Stomach (tissue), 19 donors: ENCODE data around the gene FAM72C. TPM values are rescaled to one million over a fixed set of nuclear protein-coding genes. Genes with fewer than 3 reads are reported as not detected.
"Not testable (repeated sequence)": the region's sequence is repeated elsewhere in the genome, so short reads cannot be mapped to it uniquely, and the experiment has no call there.

Experiments used
- DNase-seq, 2 donors: peaks; one replicate each; pipeline versions ENCODE4 v3.0.0 to v3.0.0-alpha.2; 2013 to 2019
- H3K27ac ChIP-seq, 5 donors: fragments of 200-600 bp in 4 of 5; sonication (generic) in 4 of 5; one replicate each; pipeline ENCODE4 v1.5.1; 2013 to 2019; ENCODE audit warnings: mild to moderate bottlenecking in 1 of 5, moderate library complexity in 1 of 5
- H3K27me3 ChIP-seq, 3 donors: fragments of 200-600 bp; sonication (generic); one replicate each; pipeline ENCODE4 v1.5.1; 2017 to 2019; ENCODE audit warnings: mixed run types in 1 of 3
- H3K36me3 ChIP-seq, 4 donors: fragments of 200-600 bp; sonication (generic); 1 replicate in 3 of 4; 2 replicates in 1 of 4; pipeline ENCODE4 v1.5.1; 2016 to 2019
- H3K4me1 ChIP-seq, 4 donors: fragments of 200-600 bp; sonication (generic); one replicate each; pipeline ENCODE4 v1.5.1; 2016 to 2019
- H3K4me3 ChIP-seq, 4 donors: fragments of 200-600 bp; sonication (generic) in 3 of 4; one replicate each; pipeline ENCODE4 v1.5.1; 2016 to 2019; ENCODE audit warnings: mild to moderate bottlenecking in 1 of 4
- H3K9me3 ChIP-seq, 4 donors: fragments of 200-600 bp; sonication (generic); one replicate each; pipeline ENCODE4 v1.5.1; 2016 to 2019
- WGBS, 5 donors: extraction: QIAGEN DNeasy Blood & Tissue Kit in 3 of 5; methylation state at CpG; one replicate each; pipeline versions ENCODE4 v1.1.5 to v1.1.7; 2013 to 2018; 5-methylcytosine and 5-hydroxymethylcytosine counted together
- intact Hi-C: fragments of 100-400 bp; cut with DNase I; formaldehyde crosslinking; loops from one replicate; pipeline ENCODE4 v1.15.1; 2023; ENCODE audit warnings: low total_unique reads
- long read RNA-seq, 10 donors: transcript quantifications; one replicate each; lab custom pipeline, GENCODE V29; 2026
- polyA plus RNA-seq, 3 donors: library from polyadenylated mRNA; stranded (reverse); fragments of 200-250 nt; gene quantifications; one replicate each; pipeline ENCODE4 v1.2.3, GENCODE V29; 2013
- total RNA-seq, 5 donors: library from RNA; depleted of rRNA; stranded (reverse); fragments of >200 nt; gene quantifications; one replicate each; pipeline versions ENCODE4 v1.1.0 to v1.2.3, GENCODE V29; 2014 to 2016
- donor health status: healthy with polysubstance abuse.
- donor health status: Bipolar disorder and iron deficiency.
- donor health status: healthy.

FAM72C gene
- total RNA-seq (1 to 10 TPM in 2 of 5 donors, not detected in 3; 1.8 to 2.3 TPM), polyA plus RNA-seq (1 to 10 TPM in 1 of 3 donors, under 1 TPM in 1, not detected in 1; 0.19 to 1.0 TPM)
- long read RNA-seq, donor 1, partial matches to known transcripts = 0 of 1 reads
- long read RNA-seq, donor 1, other reads (novel, unspliced or antisense) = 0 of 1 reads
- long read RNA-seq, donor 2 = 0 reads
- long read RNA-seq, donor 3 = 0 reads
- long read RNA-seq, donor 4 = 0 reads
- long read RNA-seq, donor 5 = 0 reads
- long read RNA-seq, donor 6 = 0 reads
- long read RNA-seq, donor 7 = 0 reads
- long read RNA-seq, donor 8 = 0 reads
- long read RNA-seq, donor 9 = 0 reads
- long read RNA-seq, donor 10 = 0 reads

DNA sequence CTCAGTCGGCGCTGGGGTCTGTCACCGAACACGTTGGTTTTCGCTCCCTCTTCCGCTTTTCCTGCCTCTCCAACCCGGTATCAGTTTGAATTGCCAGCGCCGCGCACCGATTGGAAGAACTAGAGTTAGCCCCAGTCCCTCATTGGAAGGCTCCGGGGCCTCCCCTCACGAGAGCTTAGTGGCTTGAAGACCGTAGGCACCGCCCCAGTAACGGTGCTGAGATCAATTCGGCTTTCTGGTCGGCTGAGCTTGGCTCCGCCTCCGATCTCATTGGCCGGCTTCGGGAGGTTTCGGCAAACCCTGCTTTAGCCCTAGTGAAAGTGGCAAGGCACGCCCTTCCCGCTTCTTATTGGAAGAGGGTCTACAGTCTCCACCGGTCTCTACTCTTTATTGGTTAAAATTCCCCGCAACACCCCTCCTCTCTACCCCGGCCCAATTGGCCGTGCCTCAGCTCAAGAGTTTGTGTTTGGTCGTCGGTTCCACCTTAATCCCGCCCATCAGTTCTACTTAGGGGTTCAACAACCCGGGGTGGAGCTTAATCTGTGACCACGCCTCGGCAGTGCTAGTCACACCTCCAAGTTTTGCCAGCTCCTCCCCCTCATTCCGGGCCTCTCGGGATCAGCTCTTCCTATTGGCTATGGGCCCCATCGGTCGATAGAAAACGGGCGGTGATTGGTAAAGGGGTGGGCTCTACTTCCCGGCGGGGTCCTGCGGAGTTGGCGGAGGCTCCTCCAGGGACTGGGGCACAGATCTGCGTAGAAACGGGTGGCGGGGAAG is at the start of gene FAM72C:
Gene FAM72C, minus strand, starts transcription at position 63 of the 777 bp plus-strand sequence. CDS start 845 bp downstream, outside the sequence.
- H3K36me3 ChIP-seq, intact Hi-C loops, DNase-seq, H3K27me3 ChIP-seq, H3K9me3 ChIP-seq, H3K27ac ChIP-seq, H3K4me3 ChIP-seq, H3K4me1 ChIP-seq: not testable (repeated sequence)
- no CpG with 5 or more reads among the region's 48 CpGs for WGBS, 5 donors

DNA sequence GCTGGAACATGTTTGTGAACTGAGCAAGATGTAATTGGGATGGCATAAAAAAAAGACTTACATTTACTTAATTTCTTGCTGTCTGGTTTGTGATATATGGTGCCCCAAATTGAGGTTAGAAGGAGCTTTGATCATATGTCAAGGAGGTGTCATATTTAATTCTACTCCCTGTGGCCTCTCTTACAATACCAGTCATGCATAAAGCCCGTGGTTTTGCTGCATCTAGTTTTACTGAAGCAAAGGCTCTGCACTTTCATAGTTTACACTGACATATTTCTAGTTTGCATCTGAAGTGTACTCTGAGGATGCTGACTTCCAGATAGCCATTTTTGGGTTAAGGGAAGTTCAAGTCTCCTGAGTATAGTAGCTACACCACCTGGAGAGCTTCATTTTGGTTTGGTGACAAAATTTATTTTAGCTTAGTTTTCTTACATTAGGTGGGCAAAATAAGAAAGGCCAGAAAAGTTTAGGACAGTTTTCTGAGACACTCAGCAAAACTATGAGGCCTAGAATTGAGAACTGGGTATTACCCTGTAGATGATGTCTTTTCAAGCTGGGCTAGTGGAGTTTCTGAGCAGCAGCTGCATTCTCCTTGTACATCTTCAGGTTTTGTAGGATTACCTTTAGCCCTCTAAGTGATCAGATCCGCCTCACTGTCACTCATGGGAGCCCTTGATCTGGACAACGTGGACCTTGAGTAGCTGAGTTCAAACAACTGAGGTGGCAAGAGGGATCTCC is 48.4 kb upstream of the FAM72C start:
- intact Hi-C loops, H3K4me1 ChIP-seq, H3K4me3 ChIP-seq, H3K36me3 ChIP-seq, H3K27ac ChIP-seq, H3K27me3 ChIP-seq, DNase-seq, H3K9me3 ChIP-seq: not testable (repeated sequence)
- WGBS, 5 donors = no CpG with 5 or more reads among the region's 3 CpGs

DNA sequence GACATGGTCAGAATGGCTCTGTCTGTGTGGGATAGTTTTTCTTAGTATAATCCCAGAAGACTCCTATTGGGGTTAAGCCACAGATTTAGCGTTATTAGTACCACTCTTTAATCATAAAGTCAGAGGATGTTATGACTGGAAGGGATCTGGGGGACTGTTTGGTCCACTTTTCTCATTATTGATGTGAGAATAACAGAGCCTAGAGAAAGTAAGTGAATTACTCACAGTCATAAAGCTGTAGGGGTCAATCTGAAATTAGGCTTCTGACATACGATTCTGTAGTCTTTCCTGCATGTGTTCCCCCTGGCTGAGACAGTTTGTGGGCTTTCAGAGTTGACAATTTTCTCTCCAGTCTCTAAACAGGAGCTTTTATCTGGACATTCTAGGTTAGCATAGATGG is 47.3 kb upstream of the FAM72C start:
- H3K9me3 ChIP-seq, H3K27me3 ChIP-seq, intact Hi-C loops, H3K36me3 ChIP-seq, H3K4me1 ChIP-seq, H3K27ac ChIP-seq, DNase-seq, H3K4me3 ChIP-seq: not testable (repeated sequence)
- no CpG with 5 or more reads among the region's 2 CpGs for WGBS, 5 donors

DNA sequence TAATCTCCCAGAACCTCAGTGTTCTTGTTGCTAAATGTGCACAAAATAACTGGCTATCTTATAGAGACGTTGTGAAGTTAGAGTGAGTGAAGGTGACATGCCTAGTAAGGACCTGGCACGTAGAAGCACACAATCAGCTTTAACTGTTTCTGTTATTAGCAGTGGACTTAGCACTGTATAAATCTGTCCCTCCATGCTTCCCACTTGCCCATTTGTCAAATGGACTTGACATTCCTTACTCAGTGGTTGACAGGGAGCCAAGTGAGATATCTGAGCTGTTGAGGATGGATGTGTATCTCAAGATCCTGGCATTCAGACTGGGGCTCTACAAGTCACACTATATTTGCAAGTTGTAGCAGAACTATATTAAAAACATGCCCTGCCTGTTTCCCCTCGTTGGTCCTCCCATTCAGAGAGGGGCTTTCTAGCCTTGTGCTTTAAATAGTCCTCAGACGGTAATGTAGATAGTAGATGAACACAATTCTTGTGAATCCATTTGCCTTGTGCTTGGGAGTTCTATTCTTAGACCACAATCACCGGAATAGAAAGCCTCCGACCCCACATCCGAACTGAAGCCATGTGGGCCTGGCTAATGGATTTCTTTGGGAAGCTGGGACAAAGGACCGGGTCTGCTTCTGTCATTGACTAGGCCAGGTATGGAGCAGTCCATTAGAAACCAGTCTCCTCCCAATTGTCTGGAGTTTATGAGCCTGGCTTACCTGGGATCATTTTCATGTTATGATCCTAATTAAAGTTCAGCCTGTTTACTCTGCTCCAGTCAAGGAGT is 43.6 kb upstream of the FAM72C start:
- H3K36me3 ChIP-seq, H3K4me3 ChIP-seq, H3K27ac ChIP-seq, H3K9me3 ChIP-seq, H3K4me1 ChIP-seq, H3K27me3 ChIP-seq, intact Hi-C loops: not testable (repeated sequence)
- WGBS, 5 donors = 62 to 90% (median 76%) methylated on average over 2 to 4 of the region's 8 CpGs; no CpG with 5 or more reads in 1 of the 5 donors
- peak in 1 of 2 donors; percentile 1 for DNase-seq

GRCh38 chr1:144014528-144014927 is 42.7 kb upstream of the FAM72C start:
- H3K36me3 ChIP-seq, H3K27ac ChIP-seq, intact Hi-C loops, H3K27me3 ChIP-seq, H3K9me3 ChIP-seq, H3K4me1 ChIP-seq, H3K4me3 ChIP-seq, DNase-seq: not testable (repeated sequence)
- WGBS, 5 donors = no CpG with 5 or more reads among the region's 3 CpGs

GRCh38 chr1:144014121-144014520 is 42.3 kb upstream of the FAM72C start:
- H3K9me3 ChIP-seq, H3K27ac ChIP-seq, H3K36me3 ChIP-seq, H3K4me3 ChIP-seq, H3K4me1 ChIP-seq, H3K27me3 ChIP-seq, intact Hi-C loops, DNase-seq: not testable (repeated sequence)
- WGBS, 5 donors = no CpG with 5 or more reads among the region's 4 CpGs

DNA sequence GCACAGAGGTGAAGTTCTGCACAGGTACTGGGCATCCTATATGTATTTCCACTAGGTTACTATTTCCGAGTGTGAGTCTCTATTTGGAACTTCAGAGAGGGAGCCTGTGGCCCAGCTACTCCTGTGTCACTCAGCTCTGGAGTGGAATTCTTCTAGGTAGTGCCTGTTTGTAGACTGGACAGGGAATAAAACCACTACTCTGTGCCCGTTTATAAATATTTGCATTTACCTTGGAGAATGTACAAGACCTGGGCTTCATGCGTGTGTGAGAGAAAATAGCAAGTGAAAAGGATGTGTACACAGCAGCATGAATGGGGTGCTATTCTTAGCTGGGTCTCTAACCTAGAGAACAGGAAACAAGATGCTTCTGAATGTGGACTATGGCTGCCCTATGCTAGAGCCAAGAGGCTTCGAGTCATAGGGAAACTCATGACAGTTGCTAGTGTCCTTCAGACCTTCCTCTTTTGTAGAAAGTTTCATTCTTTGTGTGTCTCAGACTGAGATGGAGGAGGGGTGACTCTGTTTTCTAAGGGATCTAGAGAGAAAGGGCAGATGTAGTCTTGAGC is 40.5 kb upstream of the FAM72C start:
- H3K4me1 ChIP-seq, H3K36me3 ChIP-seq, H3K4me3 ChIP-seq, intact Hi-C loops, H3K9me3 ChIP-seq, DNase-seq, H3K27me3 ChIP-seq, H3K27ac ChIP-seq: not testable (repeated sequence)
- WGBS, 5 donors = no CpG with 5 or more reads among the region's 4 CpGs

DNA sequence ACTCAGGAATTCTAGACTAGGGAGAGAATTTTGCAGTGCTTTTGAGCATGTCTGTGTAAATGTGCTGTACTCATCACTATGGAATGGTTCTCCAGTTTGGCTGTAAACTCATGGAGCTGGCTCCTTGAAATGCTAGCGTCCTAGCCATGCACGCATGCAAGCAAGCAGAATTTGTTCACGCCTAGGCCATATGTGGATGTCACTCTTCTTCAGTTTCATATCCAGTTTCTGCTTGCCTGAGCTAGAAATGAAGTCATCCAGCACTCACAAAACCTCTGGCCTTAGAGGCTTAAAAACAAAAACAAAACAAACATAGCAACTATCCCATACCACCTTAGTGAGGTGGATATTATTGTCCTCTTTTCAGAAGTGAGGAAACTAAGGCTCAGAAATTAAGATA is 37.6 kb upstream of the FAM72C start:
- intact Hi-C loops, H3K4me1 ChIP-seq, H3K27me3 ChIP-seq, H3K9me3 ChIP-seq, H3K4me3 ChIP-seq, H3K27ac ChIP-seq, H3K36me3 ChIP-seq, DNase-seq: not testable (repeated sequence)
- no CpG with 5 or more reads among the region's 3 CpGs for WGBS, 5 donors

GRCh38 chr1:144004259-144004658 is 32.5 kb upstream of the FAM72C start:
- intact Hi-C loops, H3K27ac ChIP-seq, H3K27me3 ChIP-seq, H3K4me3 ChIP-seq, H3K4me1 ChIP-seq, DNase-seq, H3K36me3 ChIP-seq, H3K9me3 ChIP-seq: not testable (repeated sequence)
- WGBS, 5 donors = no CpG with 5 or more reads among the region's 1 CpG

- H3K27me3 ChIP-seq, DNase-seq, H3K4me3 ChIP-seq, H3K4me1 ChIP-seq, H3K9me3 ChIP-seq, H3K36me3 ChIP-seq, intact Hi-C loops, H3K27ac ChIP-seq: not testable (repeated sequence)
- WGBS, 5 donors = 94 to 100% methylated on average over 1 to 2 of the region's 2 CpGs; no CpG with 5 or more reads in 3 of the 5 donors
Measured at GRCh38 chr1:144003306-144004029, 31.7 kb upstream of the FAM72C start.
